Renal cortex interstitium (tissue), 11 donors: ENCODE data around the gene AP1AR. TPM values are rescaled to one million over a fixed set of nuclear protein-coding genes. Genes with fewer than 3 reads are reported as not detected.
"Not testable (repeated sequence)": the region's sequence is repeated elsewhere in the genome, so short reads cannot be mapped to it uniquely, and the experiment has no call there.

ENCODE experiments used
- DNase-seq, 11 donors: peaks; one replicate each; pipeline ENCODE4 v3.0.0-alpha.2; 2013; ENCODE audit warnings: low read depth in 9 of 11, low spot score in 4 of 11; ENCODE audit errors: extremely low read depth in 1 of 11
- polyA plus RNA-seq, 3 donors: library from polyadenylated mRNA; unstranded; fragments of 120-200 nt; gene quantifications; one replicate each; pipeline ENCODE4 v1.2.1, GENCODE V29; 2013; ENCODE audit not compliant: insufficient read length in 3 of 3

The AP1AR gene
- polyA plus RNA-seq, 3 donors, result 31.5 to 39.7 (median 36.3) TPM

- DNase-seq, result no peak
Measured at GRCh38 chr4:112290341-112290740, 58.8 kb downstream of the AP1AR start.

- peak; percentile 44 to 83 (median 60) for DNase-seq
Measured at GRCh38 chr4:112296949-112297880, 65.6 kb downstream of the AP1AR start, which contains the start of gene ALPK1. Gene ALPK1 (plus strand): TSS chr4:112297369.

GRCh38 chr4:112299721-112300120 is 68.1 kb downstream of the AP1AR start:
- no peak for DNase-seq

- DNase-seq, result no peak
Measured at GRCh38 chr4:112302320-112303274, 71.0 kb downstream of the AP1AR start.

GRCh38 chr4:112305477-112305876 is 73.9 kb downstream of the AP1AR start:
- DNase-seq, result not testable (repeated sequence)

- DNase-seq, result not testable (repeated sequence)
Measured at GRCh38 chr4:112309263-112309791, 77.7 kb downstream of the AP1AR start.

- no peak for DNase-seq
Measured at GRCh38 chr4:112311516-112311915, 79.9 kb downstream of the AP1AR start.

GRCh38 chr4:112312610-112313239 is 81.1 kb downstream of the AP1AR start:
- DNase-seq, result no peak

- no peak for DNase-seq
Measured at GRCh38 chr4:112315446-112315845, 83.9 kb downstream of the AP1AR start.

GRCh38 chr4:112316360-112316759 is 84.8 kb downstream of the AP1AR start:
- DNase-seq, result no peak

- no peak for DNase-seq
Measured at GRCh38 chr4:112318239-112319142, 86.9 kb downstream of the AP1AR start.

Other genes starting within 250 kb of the AP1AR start
- 1 to 10 TPM in 2 of 3 donors, under 1 TPM in 1; 0.86 to 1.5 (median 1.3) TPM for gene FAM241A, start 86.3 kb upstream of the AP1AR start, polyA plus RNA-seq
- gene TIFA, start 54.1 kb downstream of the AP1AR start, polyA plus RNA-seq, result 10 to 100 TPM; 15.2 to 18.0 (median 16.0) TPM
- gene ALPK1, start 65.6 kb downstream of the AP1AR start, polyA plus RNA-seq, result 10 to 100 TPM; 10.1 to 18.5 (median 12.8) TPM